ENCODE data around the gene RIMBP2.

- TF ChIP-seq CTCF (IDR thresholded peaks at IDR 0.05) (no peak), GABPA (IDR thresholded peaks at IDR 0.05; ENCODE audit: low read depth) (no peak), JUND (IDR thresholded peaks at IDR 0.05) (no peak), POLR2AphosphoS5 (IDR thresholded peaks at IDR 0.05; ENCODE audit: low read depth, low read length) (no peak), CHD2 (IDR thresholded peaks at IDR 0.05; ENCODE audit: low read length, partially characterized antibody) (no peak), EZH2phosphoT487 (IDR thresholded peaks at IDR 0.05; ENCODE audit: borderline replicate concordance, low read depth) (no peak), SMC3 (IDR thresholded peaks at IDR 0.05; ENCODE audit: low read depth, low read length) (no peak), REST (IDR thresholded peaks at IDR 0.05; ENCODE audit: low read depth, low read length) (no peak), GATA2 (CRISPR knock-in tag; IDR thresholded peaks at IDR 0.05) (no peak), RCOR1 (IDR thresholded peaks at IDR 0.05; ENCODE audit: low read length) (no peak)
Measured at GRCh38 chr12:130435826-130436225, 280.3 kb downstream of the RIMBP2 start.

All from SK-N-SH (cell line).